CD4-positive, alpha-beta T cell (primary cell): ENCODE results near the gene ARHGAP33. TPM values are rescaled to one million over a fixed set of nuclear protein-coding genes. Genes with fewer than 3 reads are reported as not detected.

Experiments
- ATAC-seq: fragments of 200-7000 bp; cut with Tn5 transposase; one replicate; pipeline ENCODE4 v1.10.0; 2022; ENCODE audit warnings: mild to moderate bottlenecking; ENCODE audit not compliant: poor library complexity
- CTCF ChIA-PET: fragments of 350-600 bp; sonication (Branson Sonifier 250); formaldehyde crosslinking; loops from one replicate; lab custom pipeline; 2021; ENCODE audit warnings: antibody characterized with exemption, inconsistent platforms; lab: Charles Lee
- POLR2A ChIA-PET: fragments of 350-600 bp; sonication (Branson Sonifier 250); formaldehyde crosslinking; loops from one replicate; lab custom pipeline; 2021; ENCODE audit warnings: antibody characterized with exemption, inconsistent platforms; lab: Charles Lee
- DNase-seq, 14 experiments: peaks; one replicate each; pipeline ENCODE4 v3.0.0-alpha.2; 2013 to 2020; ENCODE audit warnings: mixed read lengths in 2 of 14
- H3K27ac ChIP-seq, 2 donors: one replicate each; pipeline versions ENCODE4 v1.5.1 to v1.7.0; 2013; ENCODE audit warnings: low read length in 2 of 2, low read depth in 1 of 2, mild to moderate bottlenecking in 1 of 2
- H3K27me3 ChIP-seq, 2 experiments: 1 replicate in 1 of 2; 2 replicates in 1 of 2; pipeline versions ENCODE4 v1.6.1 to v1.7.0; 2013; ENCODE audit warnings: low read length in 2 of 2, control low read depth in 1 of 2, mild to moderate bottlenecking in 1 of 2, moderate library complexity in 1 of 2; ENCODE audit not compliant: insufficient read depth in 2 of 2, control insufficient read depth in 1 of 2
- H3K36me3 ChIP-seq: one replicate; pipeline ENCODE4 v1.6.1; 2013; ENCODE audit warnings: low read length, control low read depth; ENCODE audit not compliant: insufficient read depth
- H3K4me1 ChIP-seq: one replicate; pipeline ENCODE4 v1.6.1; 2013; ENCODE audit warnings: low read length, control low read depth; ENCODE audit not compliant: insufficient read depth
- H3K4me3 ChIP-seq: one replicate; pipeline ENCODE4 v1.5.1; 2013; ENCODE audit warnings: mild to moderate bottlenecking, low read length, moderate library complexity
- H3K9me3 ChIP-seq, 2 experiments: 1 replicate in 1 of 2; 2 replicates in 1 of 2; pipeline versions ENCODE4 v1.6.1 to v1.7.0; 2013; ENCODE audit warnings: low read length in 2 of 2, mild to moderate bottlenecking in 2 of 2, control low read depth in 1 of 2, moderate library complexity in 1 of 2; ENCODE audit not compliant: control insufficient read depth in 1 of 2, insufficient read depth in 1 of 2
- H3K27ac Mint-ChIP-seq: one replicate; pipeline ENCODE4 v1.8.0; 2020; ENCODE audit warnings: mixed read lengths
- H3K27me3 Mint-ChIP-seq: one replicate; pipeline ENCODE4 v1.8.0; 2021; ENCODE audit warnings: mixed read lengths
- H3K36me3 Mint-ChIP-seq: one replicate; pipeline ENCODE4 v1.8.0; 2021; ENCODE audit warnings: low read depth, mixed read lengths
- H3K4me1 Mint-ChIP-seq: one replicate; pipeline ENCODE4 v1.8.0; 2021; ENCODE audit warnings: low read depth, mixed read lengths
- H3K4me3 Mint-ChIP-seq: one replicate; pipeline ENCODE4 v1.8.0; 2020; ENCODE audit warnings: mild to moderate bottlenecking, mixed read lengths
- H3K9me3 Mint-ChIP-seq: one replicate; pipeline ENCODE4 v1.8.0; 2020; ENCODE audit warnings: mixed read lengths
- intact Hi-C, 2 experiments: fragments of 100-400 bp; cut with DNase I in 1 of 2; cut with micrococcal nuclease in 1 of 2; formaldehyde crosslinking; loops; one replicate each; pipeline versions ENCODE4 v1.15.1 to v1.9.0; 2023 to 2025; cut with DNase I, micrococcal nuclease
- total RNA-seq, 174 experiments: library from RNA in 2 of 174; stranded (reverse) in 2 of 174; gene quantifications; one replicate each; pipeline ENCODE4 v1.2.3 and lab custom pipeline; 2021 to 2026
- TF ChIP-seq, protein P1 (sequence below): fragments of 200-600 bp; IDR thresholded peaks from one replicate; pipeline ENCODE4 v1.8.0; 2022; ENCODE audit warnings: antibody characterized with exemption, mild to moderate bottlenecking

ARHGAP33 gene
- total RNA-seq, 2 experiments from 2014 or later, result 16.4 to 19.5 TPM

DNA sequence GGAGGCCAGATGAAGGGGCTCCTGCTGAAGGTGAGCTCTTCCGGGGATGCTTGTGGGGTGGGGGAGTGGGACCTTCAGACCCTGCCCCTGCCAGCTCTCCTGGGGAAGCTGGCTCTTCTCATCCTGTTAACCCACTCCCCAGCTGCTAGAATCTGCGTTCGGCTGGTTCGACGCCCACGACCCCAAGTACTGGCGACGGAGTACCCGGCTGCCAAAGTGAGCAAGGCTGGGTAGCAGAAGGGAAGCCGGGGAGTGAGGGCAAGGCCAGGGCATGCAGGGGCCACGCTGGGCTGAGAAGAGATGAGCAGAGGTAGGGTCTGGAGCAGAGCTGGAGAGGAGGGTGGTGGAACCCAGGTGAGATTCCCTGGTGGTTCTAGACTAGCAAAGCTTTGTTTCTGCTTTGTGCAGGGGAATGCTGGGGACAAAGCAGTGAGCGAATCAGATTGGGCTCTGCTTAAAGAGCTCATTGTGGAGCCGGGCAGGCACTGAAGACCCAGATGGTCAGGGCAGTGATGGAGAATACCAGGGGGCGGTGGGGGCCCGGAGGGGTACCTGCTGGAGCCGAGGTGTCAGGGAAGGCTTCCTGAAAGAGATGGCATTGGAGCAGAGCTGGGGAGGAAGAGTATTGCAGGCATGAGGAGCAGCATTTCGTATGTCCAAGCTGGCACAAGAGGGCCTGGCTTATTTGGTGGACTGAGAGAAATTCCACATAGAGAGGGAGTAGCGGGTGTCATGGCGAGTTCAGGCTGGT, 47.2 kb upstream of the ARHGAP33 start:
- ChIA-PET CTCF (no interaction called here), POLR2A (interaction anchor here (0.6 to 1.3 kb wide), 3 partner anchors 10 to 12 kb away, joined by 3 to 5 read pairs (median 4); no protein-coding TSS in a partner anchor)
- Histone ChIP-seq H3K36me3 (peaks cover 99% of the 10 kb centered on the region), H3K27ac (no peak overlapping the region), H3K27me3 (no peaks in the 10 kb centered on the region), H3K9me3 (no peaks in the 10 kb centered on the region), H3K4me1 (no peaks in the 10 kb centered on the region), H3K4me3 (no peak overlapping the region)
- Mint-ChIP-seq H3K4me1 (no peaks in the 10 kb centered on the region), H3K4me3 (no peak overlapping the region), H3K36me3 (peaks cover 84% of the 10 kb centered on the region), H3K27me3 (no peaks in the 10 kb centered on the region), H3K27ac (no peak overlapping the region), H3K9me3 (no peaks in the 10 kb centered on the region)
- no peak for ATAC-seq
- TF ChIP-seq, protein P1, sequence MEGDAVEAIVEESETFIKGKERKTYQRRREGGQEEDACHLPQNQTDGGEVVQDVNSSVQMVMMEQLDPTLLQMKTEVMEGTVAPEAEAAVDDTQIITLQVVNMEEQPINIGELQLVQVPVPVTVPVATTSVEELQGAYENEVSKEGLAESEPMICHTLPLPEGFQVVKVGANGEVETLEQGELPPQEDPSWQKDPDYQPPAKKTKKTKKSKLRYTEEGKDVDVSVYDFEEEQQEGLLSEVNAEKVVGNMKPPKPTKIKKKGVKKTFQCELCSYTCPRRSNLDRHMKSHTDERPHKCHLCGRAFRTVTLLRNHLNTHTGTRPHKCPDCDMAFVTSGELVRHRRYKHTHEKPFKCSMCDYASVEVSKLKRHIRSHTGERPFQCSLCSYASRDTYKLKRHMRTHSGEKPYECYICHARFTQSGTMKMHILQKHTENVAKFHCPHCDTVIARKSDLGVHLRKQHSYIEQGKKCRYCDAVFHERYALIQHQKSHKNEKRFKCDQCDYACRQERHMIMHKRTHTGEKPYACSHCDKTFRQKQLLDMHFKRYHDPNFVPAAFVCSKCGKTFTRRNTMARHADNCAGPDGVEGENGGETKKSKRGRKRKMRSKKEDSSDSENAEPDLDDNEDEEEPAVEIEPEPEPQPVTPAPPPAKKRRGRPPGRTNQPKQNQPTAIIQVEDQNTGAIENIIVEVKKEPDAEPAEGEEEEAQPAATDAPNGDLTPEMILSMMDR, result no peak
- intact Hi-C loops, result no loop called here
- DNase-seq, result no peak

DNA sequence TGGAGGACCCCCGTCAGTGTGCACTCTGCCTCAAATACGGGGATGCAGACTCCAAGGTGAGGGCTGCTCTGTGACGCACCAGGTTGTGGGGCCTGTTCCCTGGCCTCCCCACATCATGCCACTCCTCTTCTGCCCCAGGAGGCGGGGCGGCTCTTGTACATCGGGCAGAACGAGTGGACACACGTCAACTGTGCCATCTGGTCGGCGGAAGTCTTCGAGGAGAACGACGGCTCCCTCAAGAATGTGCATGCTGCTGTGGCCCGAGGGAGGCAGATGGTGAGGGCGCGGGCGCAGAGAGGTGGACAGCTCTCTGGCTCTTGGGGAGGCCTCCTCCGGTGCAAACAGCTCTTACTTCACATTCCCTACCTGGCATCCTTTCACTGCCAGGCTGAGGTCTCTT, 46.3 kb upstream of the ARHGAP33 start:
- H3K36me3 Mint-ChIP-seq, result peaks cover 82% of the 10 kb centered on the region
- no peak overlapping the region for H3K27ac Mint-ChIP-seq

DNA sequence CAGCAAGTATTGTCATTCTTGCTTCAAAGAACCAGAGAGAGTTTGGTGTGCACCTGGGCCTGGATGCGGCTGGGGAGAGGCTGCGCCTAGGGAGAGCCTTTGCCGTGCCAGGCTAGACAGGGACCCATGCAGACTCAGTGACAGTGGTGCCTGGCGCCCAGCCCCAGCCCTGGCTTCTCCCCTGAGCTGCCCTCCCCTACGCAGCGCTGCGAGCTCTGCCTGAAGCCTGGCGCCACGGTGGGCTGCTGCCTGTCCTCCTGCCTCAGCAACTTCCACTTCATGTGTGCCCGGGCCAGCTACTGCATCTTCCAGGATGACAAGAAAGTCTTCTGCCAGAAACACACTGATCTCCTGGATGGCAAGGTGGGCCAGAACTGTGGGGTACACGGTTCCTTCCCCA, 45.6 kb upstream of the ARHGAP33 start:
- ChIA-PET POLR2A (interaction anchor here (1.3 to 1.8 kb wide), 2 partner anchors 11 kb away, joined by 4 to 5 read pairs; no protein-coding TSS in a partner anchor), CTCF (no interaction called here)
- peaks cover 94% of the 10 kb centered on the region for H3K36me3 ChIP-seq
- H3K9me3 ChIP-seq, result no peaks in the 10 kb centered on the region
- Mint-ChIP-seq H3K27me3 (no peaks in the 10 kb centered on the region), H3K36me3 (peaks cover 82% of the 10 kb centered on the region), H3K4me1 (peaks cover 10% of the 10 kb centered on the region), H3K9me3 (no peaks in the 10 kb centered on the region), H3K27ac (no peak overlapping the region), H3K4me3 (no peak overlapping the region)
- TF ChIP-seq, protein P1, result no peak
- H3K27me3 ChIP-seq, result no peaks in the 10 kb centered on the region
- intact Hi-C loops, result no loop called here
- ATAC-seq, result no peak
- no peak overlapping the region for H3K27ac ChIP-seq
- H3K4me1 ChIP-seq, result no peaks in the 10 kb centered on the region
- no peak overlapping the region for H3K4me3 ChIP-seq
- DNase-seq, result no peak

More for the DNA sequence above, 46.3 kb upstream of the ARHGAP33 start:
- Histone ChIP-seq H3K4me1 (no peaks in the 10 kb centered on the region), H3K27me3 (no peaks in the 10 kb centered on the region), H3K4me3 (no peak overlapping the region), H3K36me3 (peaks cover 98% of the 10 kb centered on the region), H3K9me3 (no peaks in the 10 kb centered on the region), H3K27ac (no peak overlapping the region)
- TF ChIP-seq, protein P1, result no peak
- H3K9me3 Mint-ChIP-seq, result no peaks in the 10 kb centered on the region
- CTCF ChIA-PET, result no interaction called here
- no peaks in the 10 kb centered on the region for H3K27me3 Mint-ChIP-seq
- no peak overlapping the region for H3K4me3 Mint-ChIP-seq
- no peak for ATAC-seq
- intact Hi-C loops, result no loop called here
- DNase-seq, result no peak
- peaks cover 2% of the 10 kb centered on the region for H3K4me1 Mint-ChIP-seq
- POLR2A ChIA-PET, result interaction anchor here (1.3 kb wide), 1 partner anchor 11 kb away, joined by 4 read pairs; no protein-coding TSS in a partner anchor
